Fibroblast of the aortic adventitia (primary cell): ENCODE data around the gene GRPR. TPM values are rescaled to one million over a fixed set of nuclear protein-coding genes. Genes with fewer than 3 reads are reported as not detected.
A peak's percentile ranks its signal among the peaks of the same experiment; 100 is the strongest.

ENCODE experiments used
- DNase-seq: peaks from one replicate; pipeline ENCODE4 v3.0.0-alpha.2; 2010; ENCODE audit warnings: low read depth
- H3K4me3 ChIP-seq: 2 replicates; pipeline ENCODE4 v1.5.1; 2011; ENCODE audit warnings: low read depth, mild to moderate bottlenecking, control low read depth, low read length, moderate library complexity
- total RNA-seq: library from RNA; depleted of rRNA; stranded (reverse); fragments of >200 nt; gene quantifications from 2 replicates; pipeline ENCODE4 v1.2.3, GENCODE V29; 2012; ENCODE audit warnings: low replicate concordance
- TF ChIP-seq, protein P1 (sequence below): IDR thresholded peaks from 2 replicates; pipeline ENCODE4 v1.5.1; 2011; ENCODE audit warnings: mild to moderate bottlenecking, low read length, control low read depth, inconsistent platforms; ENCODE audit not compliant: insufficient read depth

The GRPR gene
- total RNA-seq, 1 donor: not detected

DNA sequence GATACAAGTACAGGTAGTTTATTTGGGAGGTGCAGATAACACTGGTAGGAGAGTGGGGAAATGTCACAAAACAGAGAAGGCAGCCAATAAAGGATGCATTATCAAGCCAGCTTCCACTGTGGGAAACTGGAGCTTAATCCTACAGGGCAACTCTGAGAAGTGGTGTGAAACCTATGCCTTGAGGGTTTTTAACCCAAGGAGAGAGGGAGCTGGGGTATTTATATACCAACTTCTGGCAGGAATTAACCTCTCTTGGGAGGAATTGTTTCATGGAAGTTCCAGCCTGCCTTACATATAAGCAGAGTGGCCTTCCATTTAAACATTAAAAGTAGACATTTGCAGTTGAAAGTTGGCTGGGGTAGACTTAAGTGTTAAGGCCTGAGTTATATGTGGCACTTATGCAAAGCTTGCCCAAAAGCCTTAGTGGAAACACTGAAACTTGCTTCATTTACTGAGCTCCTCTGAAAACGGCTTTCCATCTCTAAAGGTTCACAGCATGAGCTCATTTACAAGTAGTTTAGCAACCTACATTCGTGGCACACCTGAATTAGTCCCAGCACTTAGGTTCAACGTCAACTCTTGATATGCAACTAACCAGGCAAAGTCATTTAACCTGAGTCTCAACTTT is 63.1 kb downstream of the GRPR start:
- no peak for DNase-seq
- TF ChIP-seq, protein P1, sequence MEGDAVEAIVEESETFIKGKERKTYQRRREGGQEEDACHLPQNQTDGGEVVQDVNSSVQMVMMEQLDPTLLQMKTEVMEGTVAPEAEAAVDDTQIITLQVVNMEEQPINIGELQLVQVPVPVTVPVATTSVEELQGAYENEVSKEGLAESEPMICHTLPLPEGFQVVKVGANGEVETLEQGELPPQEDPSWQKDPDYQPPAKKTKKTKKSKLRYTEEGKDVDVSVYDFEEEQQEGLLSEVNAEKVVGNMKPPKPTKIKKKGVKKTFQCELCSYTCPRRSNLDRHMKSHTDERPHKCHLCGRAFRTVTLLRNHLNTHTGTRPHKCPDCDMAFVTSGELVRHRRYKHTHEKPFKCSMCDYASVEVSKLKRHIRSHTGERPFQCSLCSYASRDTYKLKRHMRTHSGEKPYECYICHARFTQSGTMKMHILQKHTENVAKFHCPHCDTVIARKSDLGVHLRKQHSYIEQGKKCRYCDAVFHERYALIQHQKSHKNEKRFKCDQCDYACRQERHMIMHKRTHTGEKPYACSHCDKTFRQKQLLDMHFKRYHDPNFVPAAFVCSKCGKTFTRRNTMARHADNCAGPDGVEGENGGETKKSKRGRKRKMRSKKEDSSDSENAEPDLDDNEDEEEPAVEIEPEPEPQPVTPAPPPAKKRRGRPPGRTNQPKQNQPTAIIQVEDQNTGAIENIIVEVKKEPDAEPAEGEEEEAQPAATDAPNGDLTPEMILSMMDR: no peak
- H3K4me3 ChIP-seq: no peak overlapping the region

DNA sequence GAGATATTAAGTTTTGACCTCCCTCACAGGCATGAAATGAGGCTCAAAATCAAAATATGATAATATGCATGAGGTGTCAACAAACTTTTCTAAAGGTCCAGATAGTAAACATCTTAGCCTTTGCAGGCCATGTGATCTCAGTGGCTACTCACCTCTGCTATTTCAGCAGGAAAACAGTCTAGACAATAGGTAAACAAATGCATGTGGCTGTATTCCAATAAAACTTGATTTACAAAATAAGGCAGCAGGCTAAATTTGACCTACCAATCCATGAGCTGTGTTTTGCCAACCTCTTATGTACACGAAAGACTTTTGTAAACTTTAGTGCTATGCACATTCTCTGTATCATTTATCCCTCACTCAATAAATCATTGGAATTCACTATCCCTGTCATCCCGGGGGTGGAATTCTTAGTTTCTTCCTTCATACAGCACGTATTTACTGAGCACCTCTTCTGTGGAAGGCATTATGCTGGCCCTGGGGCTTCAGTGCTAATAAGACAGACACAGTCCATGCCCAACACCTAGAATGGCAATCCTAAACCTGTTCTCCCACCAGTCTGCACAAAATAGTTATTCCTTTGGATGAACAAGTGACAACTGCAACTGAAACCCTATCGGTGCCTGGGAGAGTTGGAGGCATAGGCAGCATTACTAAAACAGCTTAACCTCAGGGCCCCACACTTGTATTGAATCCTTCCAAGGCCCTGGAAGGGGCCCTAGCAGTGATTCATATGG is 63.8 kb downstream of the GRPR start:
- TF ChIP-seq, protein P1: no peak
- no peak overlapping the region for H3K4me3 ChIP-seq
- no peak for DNase-seq

DNA sequence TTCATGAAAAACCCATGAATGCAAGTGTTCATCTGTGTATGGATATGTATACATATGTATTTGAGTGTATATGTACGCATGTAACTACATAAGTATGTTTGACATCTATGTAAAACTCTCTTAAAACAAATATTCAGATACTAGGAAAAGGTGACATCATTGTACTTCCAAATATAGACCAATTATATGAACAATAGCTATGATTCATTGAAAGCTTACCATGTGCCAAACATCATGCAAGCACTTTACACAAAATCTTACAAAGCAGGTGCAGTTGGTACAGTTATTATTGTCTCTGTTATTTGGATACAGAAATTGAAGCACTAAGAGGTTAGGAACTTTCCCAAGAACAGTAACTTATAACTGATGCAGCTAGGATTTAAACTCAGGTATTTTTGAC is 65.3 kb downstream of the GRPR start:
- TF ChIP-seq, protein P1: no peak
- peak; percentile 48 for DNase-seq

DNA sequence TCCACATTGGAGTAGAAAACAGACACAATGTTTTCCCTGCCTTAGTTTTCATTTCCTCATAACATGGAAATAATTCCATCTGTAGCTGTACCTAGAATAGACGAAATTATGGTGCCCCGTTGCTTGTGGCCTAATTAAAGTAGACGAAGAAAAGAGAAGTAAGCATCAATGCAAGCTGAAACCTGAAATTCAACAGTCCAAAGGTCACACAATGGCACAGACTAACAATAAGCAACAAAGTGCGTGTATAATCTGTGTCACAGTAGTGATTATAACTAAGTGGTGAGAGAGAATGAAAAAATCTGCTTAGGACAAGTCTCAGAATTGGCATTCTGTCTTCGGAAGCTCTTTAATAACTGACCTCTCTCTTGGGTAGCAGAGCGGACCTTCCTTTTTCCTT is 68.2 kb downstream of the GRPR start:
- TF ChIP-seq, protein P1: no peak
- no peak for DNase-seq
- no peak overlapping the region for H3K4me3 ChIP-seq

More for the DNA sequence above, 65.3 kb downstream of the GRPR start:
- H3K4me3 ChIP-seq: no peak overlapping the region

DNA sequence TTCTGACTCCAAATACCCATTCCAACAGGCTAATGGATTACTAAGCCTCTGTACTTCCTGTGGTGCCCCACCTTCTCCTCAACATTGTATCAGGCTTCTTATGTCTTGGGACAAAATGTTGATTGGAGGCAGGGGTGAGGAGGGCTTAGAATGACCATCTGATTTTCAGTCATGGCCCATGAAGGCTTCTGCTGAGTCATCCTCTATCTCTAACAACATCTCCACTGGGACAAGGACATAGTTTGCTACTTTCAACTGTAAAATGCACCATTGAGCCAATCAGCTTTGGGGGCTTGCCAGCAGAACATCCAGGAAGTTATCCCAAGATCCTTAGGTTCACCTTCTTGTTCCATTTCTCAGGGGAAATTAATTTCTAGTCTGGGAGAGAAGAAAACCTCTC is 73.5 kb downstream of the GRPR start:
- no peak overlapping the region for H3K4me3 ChIP-seq
- no peak for DNase-seq
- TF ChIP-seq, protein P1: no peak

DNA sequence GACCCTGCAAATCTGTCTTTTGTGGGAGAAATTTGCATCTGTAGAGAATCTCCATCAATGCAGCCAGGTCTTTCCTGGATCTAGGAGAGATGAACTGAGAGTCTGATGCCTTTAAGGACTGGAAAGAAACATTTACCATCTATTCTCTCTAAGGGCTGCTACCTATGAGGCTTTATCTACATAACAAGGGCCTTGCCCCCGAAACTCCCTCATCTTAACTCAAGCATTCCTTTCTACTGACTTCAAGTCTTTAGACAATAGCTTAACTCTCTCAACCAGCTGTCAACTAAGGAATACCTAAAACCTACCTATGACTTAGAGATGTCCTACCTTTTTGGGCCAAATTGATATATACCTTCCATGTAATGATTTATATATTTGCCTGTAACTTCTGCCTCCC is 76.0 kb downstream of the GRPR start:
- DNase-seq: no peak
- H3K4me3 ChIP-seq: no peak overlapping the region
- TF ChIP-seq, protein P1: no peak
